Measurements from ENCODE around the gene PTGDS.

- no peak for TF ChIP-seq CTCF (IDR thresholded peaks at IDR 0.05; ENCODE audit: poor library complexity, severe bottlenecking)
- no peak for TF ChIP-seq EZH2 (IDR thresholded peaks at IDR 0.05; ENCODE audit: borderline replicate concordance, insufficient read depth, low read length, poor library complexity, severe bottlenecking)
- no peak for TF ChIP-seq RAD21 (conservative IDR thresholded peaks at IDR 0.05)
- TF ChIP-seq POLR2AphosphoS5 (IDR thresholded peaks at IDR 0.05): no peak
- no peak for TF ChIP-seq EP300 (conservative IDR thresholded peaks at IDR 0.05; ENCODE audit: poor library complexity, severe bottlenecking)
These were observed 22.8 kb upstream of the PTGDS start for GRCh38 chr9:136954270-136955083.

All from neural cell (in vitro differentiated cells).